Upper lobe of left lung (tissue), 6 donors: ENCODE data around the gene ABHD16B. TPM values are rescaled to one million over a fixed set of nuclear protein-coding genes. Genes with fewer than 3 reads are reported as not detected.

Experiments
- ATAC-seq, 2 donors: fragments of 200-7000 bp; cut with Tn5 transposase; one replicate each; pipeline ENCODE4 v1.9.1; 2022; ENCODE audit warnings: mild to moderate bottlenecking in 2 of 2, moderate library complexity in 2 of 2; ENCODE audit not compliant: low FRiP score in 2 of 2
- DNase-seq, 2 donors: peaks; one replicate each; pipeline ENCODE4 v3.0.0-alpha.2; 2019 to 2020
- H3K27ac ChIP-seq, 4 donors: fragments of 200-600 bp; sonication (generic); one replicate each; pipeline ENCODE4 v1.5.1; 2016 to 2019
- H3K27me3 ChIP-seq, 4 donors: fragments of 200-600 bp; sonication (generic); one replicate each; pipeline ENCODE4 v1.5.1; 2017 to 2019
- H3K36me3 ChIP-seq, 4 donors: fragments of 200-600 bp; sonication (generic); one replicate each; pipeline ENCODE4 v1.5.1; 2016 to 2019
- H3K4me1 ChIP-seq, 4 donors: fragments of 200-600 bp; sonication (generic); one replicate each; pipeline ENCODE4 v1.5.1; 2018 to 2019
- H3K4me3 ChIP-seq, 4 donors: fragments of 200-600 bp; sonication (generic); one replicate each; pipeline ENCODE4 v1.5.1; 2017 to 2019; ENCODE audit warnings: mild to moderate bottlenecking in 2 of 4, moderate library complexity in 1 of 4
- H3K9me3 ChIP-seq, 4 donors: fragments of 200-600 bp; sonication (generic); one replicate each; pipeline ENCODE4 v1.5.1; 2018 to 2019
- EP300 ChIP-seq, 4 donors: sonication (generic); formaldehyde crosslinking; IDR thresholded peaks; one replicate each; pipeline ENCODE4 v1.5.1; 2017; ENCODE audit warnings: antibody characterized with exemption in 4 of 4, control low read depth in 2 of 4
- POLR2A ChIP-seq, 4 donors: fragments of 450-650 bp; IDR thresholded peaks; one replicate each; pipeline ENCODE4 v1.5.1; 2016 to 2017; ENCODE audit warnings: antibody characterized with exemption in 4 of 4, mild to moderate bottlenecking in 2 of 4
- POLR2AphosphoS5 ChIP-seq, 2 donors: sonication (generic); formaldehyde crosslinking; IDR thresholded peaks; one replicate each; pipeline ENCODE4 v1.5.1; 2017; ENCODE audit warnings: antibody characterized with exemption in 2 of 2
- WGBS, 2 donors: methylation state at CpG; one replicate each; pipeline ENCODE4 v1.1.5; 2017 to 2018; 5-methylcytosine and 5-hydroxymethylcytosine counted together
- small RNA-seq, 4 donors: library from RNA; depleted of rRNA; stranded (forward); fragments of <200 nt; gene quantifications; one replicate each; pipeline ENCODE3, GENCODE V24; 2016
- total RNA-seq, 6 donors: library from RNA; depleted of rRNA in 4 of 6; stranded (reverse); fragments of >200 nt in 4 of 6; gene quantifications; one replicate each; pipeline versions ENCODE4 v1.1.0 to v1.2.1, GENCODE V29; 2016 to 2021
- TF ChIP-seq, protein P1 (sequence below), 6 experiments: fragments of 450-650 bp in 4 of 6; fragments of 200-600 bp in 2 of 6; sonication (generic) in 2 of 6; IDR thresholded peaks; one replicate each; pipeline ENCODE4 v1.5.1; 2016 to 2019; ENCODE audit warnings: antibody characterized with exemption in 6 of 6
- donor health status: DM: no; HTN: no; CAD: no; lungs with moderate emphysema.
- donor health status: DM: no; HTN: yes; CAD: no; lungs with severe emphysema.

Gene ABHD16B
- total RNA-seq, 6 donors from 2014 or later = 0.23 TPM; not detected in 5

DNA sequence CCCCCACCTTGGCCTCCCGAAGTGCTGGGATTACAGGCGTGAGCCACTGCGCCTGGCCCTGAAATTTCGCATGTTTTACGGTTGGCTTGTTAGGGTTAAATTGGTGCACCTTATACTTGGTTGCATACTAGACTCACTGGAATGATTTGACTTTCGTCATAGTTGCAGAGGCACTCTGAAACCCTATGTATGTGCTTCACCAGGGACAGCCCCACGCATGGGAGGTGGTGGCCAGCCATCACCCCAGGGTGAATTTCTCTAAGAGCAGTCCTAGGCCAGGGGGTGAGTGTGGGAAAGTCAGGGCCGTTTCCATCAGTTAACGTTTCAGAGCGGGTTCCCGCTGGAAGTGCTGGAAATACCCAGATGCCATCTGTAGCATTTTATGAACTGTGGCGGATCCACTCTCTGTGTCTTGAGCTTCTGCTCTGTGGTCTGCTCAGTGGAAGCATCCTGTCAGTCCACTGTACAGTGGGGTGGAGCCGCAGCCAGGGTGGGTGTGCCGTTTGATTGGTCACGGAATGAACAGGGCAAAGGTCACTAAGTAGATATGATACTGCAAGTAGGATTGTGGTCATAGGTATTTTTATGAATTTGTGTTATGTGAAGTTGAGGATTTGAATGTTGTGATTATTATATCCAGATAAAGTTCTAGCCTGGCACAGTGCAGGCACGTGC is 46.8 kb downstream of the ABHD16B start:
- DNase-seq = no peak
- Histone ChIP-seq H3K4me3 (no peak overlapping the region), H3K27ac (no peak overlapping the region), H3K36me3 (peaks cover 0 to under 1% (median 0%) of the 10 kb centered on the region in 4 donors), H3K27me3 (no peaks in the 10 kb centered on the region), H3K9me3 (no peaks in the 10 kb centered on the region), H3K4me1 (peaks cover 11 to 61% (median 21%) of the 10 kb centered on the region in 4 donors)
- ATAC-seq = no peak
- TF ChIP-seq EP300 (IDR thresholded peaks at IDR 0.05) = no peak
- TF ChIP-seq POLR2AphosphoS5 (IDR thresholded peaks at IDR 0.05) = no peak
- no peak for TF ChIP-seq POLR2A (IDR thresholded peaks at IDR 0.05)
- TF ChIP-seq, protein P1, sequence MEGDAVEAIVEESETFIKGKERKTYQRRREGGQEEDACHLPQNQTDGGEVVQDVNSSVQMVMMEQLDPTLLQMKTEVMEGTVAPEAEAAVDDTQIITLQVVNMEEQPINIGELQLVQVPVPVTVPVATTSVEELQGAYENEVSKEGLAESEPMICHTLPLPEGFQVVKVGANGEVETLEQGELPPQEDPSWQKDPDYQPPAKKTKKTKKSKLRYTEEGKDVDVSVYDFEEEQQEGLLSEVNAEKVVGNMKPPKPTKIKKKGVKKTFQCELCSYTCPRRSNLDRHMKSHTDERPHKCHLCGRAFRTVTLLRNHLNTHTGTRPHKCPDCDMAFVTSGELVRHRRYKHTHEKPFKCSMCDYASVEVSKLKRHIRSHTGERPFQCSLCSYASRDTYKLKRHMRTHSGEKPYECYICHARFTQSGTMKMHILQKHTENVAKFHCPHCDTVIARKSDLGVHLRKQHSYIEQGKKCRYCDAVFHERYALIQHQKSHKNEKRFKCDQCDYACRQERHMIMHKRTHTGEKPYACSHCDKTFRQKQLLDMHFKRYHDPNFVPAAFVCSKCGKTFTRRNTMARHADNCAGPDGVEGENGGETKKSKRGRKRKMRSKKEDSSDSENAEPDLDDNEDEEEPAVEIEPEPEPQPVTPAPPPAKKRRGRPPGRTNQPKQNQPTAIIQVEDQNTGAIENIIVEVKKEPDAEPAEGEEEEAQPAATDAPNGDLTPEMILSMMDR (IDR thresholded peaks at IDR 0.05) = no peak
- 77 to 79% methylated on average over 15 to 16 of the region's 16 CpGs for WGBS, 2 donors

DNA sequence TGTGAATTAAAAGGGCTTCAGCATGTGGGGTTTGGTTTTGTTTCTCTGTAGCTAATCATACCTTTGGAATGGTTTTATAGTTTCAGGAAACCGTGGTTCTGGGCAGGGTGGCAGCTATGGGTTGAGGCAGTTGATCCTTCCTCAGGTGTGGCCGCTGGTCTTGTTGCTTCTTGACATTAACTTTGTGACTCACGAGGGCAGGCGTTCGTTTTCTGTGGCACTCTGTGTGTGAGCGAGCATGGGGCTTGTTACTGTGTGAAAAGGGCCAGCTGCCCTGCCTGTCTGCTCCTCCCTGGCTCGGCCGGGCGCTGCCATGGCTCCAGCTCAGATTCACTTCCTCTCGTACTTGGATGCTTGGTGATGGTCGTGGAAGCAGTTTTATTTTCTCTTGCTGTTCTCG is 49.9 kb downstream of the ABHD16B start:
- no peak overlapping the region for H3K4me3 ChIP-seq
- peak in 1 of 2 donors; percentile 48 for ATAC-seq
- no peak for TF ChIP-seq EP300 (IDR thresholded peaks at IDR 0.05)
- TF ChIP-seq, protein P1 (IDR thresholded peaks at IDR 0.05) = no peak
- no peak for TF ChIP-seq POLR2A (IDR thresholded peaks at IDR 0.05)
- TF ChIP-seq POLR2AphosphoS5 (IDR thresholded peaks at IDR 0.05) = no peak
- DNase-seq = peak in 1 of 2 donors; percentile 47
- H3K4me1 ChIP-seq = peaks cover 11 to 49% (median 13%) of the 10 kb centered on the region in 4 donors
- H3K9me3 ChIP-seq = no peaks in the 10 kb centered on the region
- H3K36me3 ChIP-seq = no peaks in the 10 kb centered on the region
- WGBS, 2 donors = 42 to 59% methylated on average over 12 of the region's 12 CpGs
- no peak overlapping the region for H3K27ac ChIP-seq
- no peaks in the 10 kb centered on the region for H3K27me3 ChIP-seq

Small RNA genes lying within 50 kb of the gene (small RNA-seq; reads per million reads assigned to genes)
- 0 reads per million in 4 donors for gene RNU1-134P

Other genes starting within 250 kb of the ABHD16B start
- gene GMEB2, start 234.4 kb upstream of the ABHD16B start, total RNA-seq = 10 to 100 TPM; 10.1 to 12.9 (median 12.4) TPM
- 10 to 100 TPM in 3 of 6 donors, 1 to 10 TPM in 3; 2.1 to 16.5 (median 9.1) TPM for gene STMN3, start 208.1 kb upstream of the ABHD16B start, total RNA-seq
- gene RTEL1, start 203.2 kb upstream of the ABHD16B start, total RNA-seq = 10 to 100 TPM in 5 of 6 donors, 1 to 10 TPM in 1; 8.6 to 73.3 (median 32.5) TPM
- gene TNFRSF6B, start 164.8 kb upstream of the ABHD16B start, total RNA-seq = 10 to 100 TPM; 13.8 to 34.8 (median 16.9) TPM
- 10 to 100 TPM; 26.8 to 56.4 (median 46.3) TPM for gene ARFRP1, start 153.5 kb upstream of the ABHD16B start, total RNA-seq
- gene ZGPAT, start 153.5 kb upstream of the ABHD16B start, total RNA-seq = 10 to 100 TPM; 24.8 to 70.2 (median 36.8) TPM
- 10 to 100 TPM; 12.4 to 51.3 (median 15.3) TPM for gene LIME1, start 124.8 kb upstream of the ABHD16B start, total RNA-seq
- gene SLC2A4RG, start 121.7 kb upstream of the ABHD16B start, total RNA-seq = 100 to 1,000 TPM in 1 of 6 donors, 10 to 100 TPM in 5; 28.8 to 106 (median 71.9) TPM
- gene ZBTB46, start 30.2 kb upstream of the ABHD16B start, total RNA-seq = 10 to 100 TPM in 4 of 6 donors, 1 to 10 TPM in 2; 7.6 to 25.3 (median 11.6) TPM
- gene TPD52L2, start 3.8 kb downstream of the ABHD16B start, total RNA-seq = 100 to 1,000 TPM in 1 of 6 donors, 10 to 100 TPM in 5; 64.2 to 103 (median 79.4) TPM
- 10 to 100 TPM; 44.6 to 66.0 (median 60.7) TPM for gene DNAJC5, start 33.6 kb downstream of the ABHD16B start, total RNA-seq
- 100 to 1,000 TPM in 1 of 6 donors, 10 to 100 TPM in 5; 23.0 to 103 (median 37.3) TPM for gene UCKL1, start 94.9 kb downstream of the ABHD16B start, total RNA-seq
- 10 to 100 TPM; 10.8 to 22.0 (median 16.3) TPM for gene ZNF512B, start 108.4 kb downstream of the ABHD16B start, total RNA-seq
- 1 to 10 TPM; 2.6 to 7.2 (median 4.7) TPM for gene SAMD10, start 118.1 kb downstream of the ABHD16B start, total RNA-seq
- 100 to 1,000 TPM in 1 of 6 donors, 10 to 100 TPM in 5; 60.5 to 113 (median 68.0) TPM for gene PRPF6, start 119.6 kb downstream of the ABHD16B start, total RNA-seq
- gene C20orf204, start 174.7 kb downstream of the ABHD16B start, total RNA-seq = 1 to 10 TPM in 4 of 6 donors, under 1 TPM in 2; 0.44 to 2.3 (median 1.7) TPM
- gene SOX18, start 188.1 kb downstream of the ABHD16B start, total RNA-seq = 100 to 1,000 TPM in 1 of 6 donors, 10 to 100 TPM in 4, 1 to 10 TPM in 1; 6.3 to 138 (median 37.7) TPM
- 10 to 100 TPM; 21.7 to 56.0 (median 28.4) TPM for gene TCEA2, start 201.7 kb downstream of the ABHD16B start, total RNA-seq
- gene RGS19, start 218.0 kb downstream of the ABHD16B start, total RNA-seq = 10 to 100 TPM; 21.5 to 70.8 (median 55.6) TPM
- 1 to 10 TPM; 1.7 to 3.1 (median 2.6) TPM for gene OPRL1, start 218.6 kb downstream of the ABHD16B start, total RNA-seq
- 1 to 10 TPM in 4 of 6 donors, not detected in 2; 1.3 to 7.8 (median 4.9) TPM for gene LKAAEAR1, start 222.9 kb downstream of the ABHD16B start, total RNA-seq
- gene NPBWR2, start 246.1 kb downstream of the ABHD16B start, total RNA-seq = not detected